ENCODE results near the gene NR3C2. TPM values are rescaled to one million over a fixed set of nuclear protein-coding genes. Genes with fewer than 3 reads are reported as not detected.
"Not testable (repeated sequence)": the region's sequence is repeated elsewhere in the genome, so short reads cannot be mapped to it uniquely, and the experiment has no call there.

The NR3C2 gene
- total RNA-seq, 2 donors from 2014 or later, result 18.4 to 23.8 TPM

DNA sequence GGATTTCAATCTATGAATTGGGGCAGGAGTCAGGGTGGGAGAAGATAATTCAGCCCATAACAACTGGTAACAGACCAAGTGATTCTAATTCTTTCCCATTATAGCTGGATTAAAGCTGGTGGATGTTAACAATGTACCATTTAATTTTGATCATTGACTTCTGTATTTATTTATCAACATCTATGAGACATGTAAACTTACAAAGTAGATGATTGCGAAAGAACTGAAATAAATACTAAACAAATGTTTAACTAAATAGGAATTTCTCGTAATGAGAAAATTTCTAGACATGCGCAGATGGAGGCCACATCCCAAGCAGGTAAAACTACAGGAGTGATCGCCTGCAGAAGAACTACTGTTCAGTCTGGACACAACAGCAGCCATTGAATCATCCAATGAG, 107.1 kb downstream of the NR3C2 start:
- no peak for ATAC-seq
- DNase-seq, result no peak
- intact Hi-C loops (cut with DNase I), result no loop called here

DNA sequence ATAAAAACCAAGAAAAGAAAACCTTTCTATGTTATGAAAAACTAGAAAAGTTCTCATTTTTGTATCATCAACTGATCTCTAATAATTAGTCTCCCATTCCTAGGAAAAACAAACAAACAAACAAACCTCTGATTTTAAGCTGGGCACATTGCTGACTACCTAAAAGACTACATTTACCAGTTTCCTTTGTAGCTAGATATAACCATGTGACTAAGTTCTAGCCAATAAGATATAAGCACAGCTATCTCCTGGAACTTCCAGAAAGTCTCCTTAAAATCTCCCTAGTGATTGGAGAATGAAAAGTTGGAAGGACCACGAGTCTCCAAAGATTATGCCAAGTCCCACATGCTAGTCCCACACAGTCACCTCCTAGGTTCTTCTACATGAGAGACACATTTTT, 108.9 kb downstream of the NR3C2 start:
- intact Hi-C loops (cut with DNase I), result no loop called here
- DNase-seq (no peak), ATAC-seq (no peak)

DNA sequence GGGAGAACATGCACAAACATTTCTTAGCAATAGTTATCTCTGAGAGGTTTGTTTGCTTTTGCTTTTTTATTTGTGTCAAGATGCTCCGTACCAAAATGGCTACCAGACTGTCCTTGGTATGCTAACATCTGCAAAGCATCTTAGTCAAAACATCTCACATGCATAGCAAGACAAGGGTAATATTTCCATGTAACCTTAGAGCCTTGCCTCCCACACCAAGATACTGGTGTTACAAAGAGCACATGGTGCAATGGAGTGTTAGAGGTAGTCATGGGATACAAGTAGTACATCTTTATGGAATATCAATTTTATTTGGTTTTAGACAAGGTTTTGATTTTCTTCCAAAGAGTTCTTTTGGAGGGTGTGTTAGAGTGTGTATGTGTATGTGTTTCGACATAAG, 109.7 kb downstream of the NR3C2 start:
- ATAC-seq (no peak), DNase-seq (no peak)
- intact Hi-C loops (cut with DNase I), result no loop called here

DNA sequence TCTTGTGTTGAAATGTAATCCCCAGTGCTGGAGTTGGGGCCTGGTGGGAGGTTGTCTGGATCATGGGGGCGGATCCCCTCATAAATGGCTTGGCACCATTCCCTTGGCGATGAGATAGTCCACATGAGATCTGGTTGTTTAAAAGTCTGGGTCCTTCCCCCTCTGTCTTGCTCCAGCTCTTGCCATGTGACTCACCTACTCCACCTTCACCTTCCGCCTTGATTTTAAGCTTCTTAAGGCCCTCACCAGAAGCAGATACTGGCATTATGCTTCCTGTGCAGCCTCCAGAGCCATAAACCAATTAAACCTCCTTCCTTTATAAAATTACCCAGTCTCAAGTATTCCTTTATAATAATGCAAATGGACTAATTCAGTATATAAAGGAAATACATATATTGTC, 111.5 kb downstream of the NR3C2 start:
- DNase-seq (no peak), ATAC-seq (no peak)
- intact Hi-C loops (cut with DNase I), result no loop called here

DNA sequence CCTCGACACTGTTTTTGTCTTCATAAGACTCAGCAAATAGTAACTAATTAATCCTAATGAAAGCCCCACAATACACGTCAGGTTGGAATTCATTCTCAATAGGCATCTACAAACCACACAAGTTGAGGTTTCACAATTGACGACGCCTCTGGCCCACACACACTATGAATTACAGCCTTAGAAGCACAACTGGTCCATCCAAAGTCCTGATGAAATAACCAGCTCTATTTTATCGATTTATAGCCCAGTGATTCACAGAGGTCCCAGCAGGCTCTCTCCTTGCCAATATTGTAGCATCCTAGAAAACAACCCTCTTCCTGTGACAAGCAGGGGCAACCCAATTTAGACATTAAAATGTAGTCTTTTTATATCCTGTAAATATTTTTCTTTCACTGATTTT, 112.1 kb downstream of the NR3C2 start:
- ATAC-seq, result no peak
- no peak for DNase-seq

DNA sequence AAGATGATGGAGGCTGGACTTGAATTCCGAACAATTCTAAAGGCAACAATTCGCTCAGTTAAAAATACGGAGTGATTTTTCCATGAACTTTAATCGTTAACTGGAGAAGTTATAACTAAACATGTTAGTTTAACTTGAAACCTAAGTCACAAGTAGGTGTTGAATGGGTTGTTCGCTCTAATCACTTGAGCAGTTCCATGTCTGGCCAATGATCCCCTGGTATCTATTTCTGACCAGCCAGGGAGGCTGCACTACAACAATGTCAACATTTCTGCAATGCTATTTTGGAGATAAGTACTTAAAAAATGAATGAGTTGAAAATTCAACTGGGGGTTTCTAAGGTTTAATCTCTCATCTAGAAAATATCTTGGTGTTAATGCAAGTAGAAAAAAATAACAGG, 112.5 kb downstream of the NR3C2 start:
- DNase-seq (no peak), ATAC-seq (no peak)
- intact Hi-C loops (cut with DNase I), result no loop called here

More for the DNA sequence above, 112.1 kb downstream of the NR3C2 start:
- intact Hi-C loops (cut with DNase I), result no loop called here

DNA sequence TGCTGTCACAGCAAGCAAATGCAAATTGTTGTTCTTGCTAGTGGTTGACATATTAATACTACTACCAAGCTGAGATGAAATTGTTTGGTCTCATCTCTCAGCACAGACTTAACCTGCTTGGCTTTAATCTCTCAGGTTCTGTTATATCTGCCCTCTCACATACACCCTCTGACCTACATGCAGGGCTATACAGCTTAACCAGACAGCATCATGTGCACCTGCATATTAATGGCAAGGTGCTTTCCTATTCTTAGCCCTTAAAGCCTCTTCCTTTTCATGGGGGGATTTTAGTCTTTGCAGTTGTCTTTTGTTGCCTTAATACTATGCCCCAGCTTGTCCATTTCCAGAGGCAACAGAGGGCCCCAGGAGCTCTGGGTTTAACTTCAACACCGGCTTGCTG, 114.5 kb downstream of the NR3C2 start:
- ATAC-seq (no peak), DNase-seq (no peak)
- intact Hi-C loops (cut with DNase I), result no loop called here

DNA sequence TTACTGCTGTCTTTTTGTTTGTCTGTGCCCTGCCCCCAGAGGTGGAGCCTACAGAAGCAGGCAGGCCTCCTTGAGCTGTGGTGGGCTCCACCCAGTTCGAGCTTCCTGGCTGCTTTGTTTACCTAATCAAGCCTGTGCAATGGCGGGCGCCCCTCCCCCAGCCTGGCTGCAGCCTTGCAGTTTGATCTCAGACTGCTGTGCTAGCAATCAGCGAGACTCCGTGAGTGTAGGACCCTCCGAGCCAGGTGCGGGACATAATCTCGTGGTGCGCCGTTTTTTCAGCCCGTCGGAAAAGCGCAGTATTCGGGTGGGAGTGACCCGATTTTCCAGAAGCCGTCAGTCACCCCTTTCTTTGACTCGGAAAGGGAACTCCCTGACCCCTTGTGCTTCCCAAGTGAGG, 118.9 kb downstream of the NR3C2 start:
- DNase-seq; ATAC-seq; intact Hi-C loops (cut with DNase I): not testable (repeated sequence)

DNA sequence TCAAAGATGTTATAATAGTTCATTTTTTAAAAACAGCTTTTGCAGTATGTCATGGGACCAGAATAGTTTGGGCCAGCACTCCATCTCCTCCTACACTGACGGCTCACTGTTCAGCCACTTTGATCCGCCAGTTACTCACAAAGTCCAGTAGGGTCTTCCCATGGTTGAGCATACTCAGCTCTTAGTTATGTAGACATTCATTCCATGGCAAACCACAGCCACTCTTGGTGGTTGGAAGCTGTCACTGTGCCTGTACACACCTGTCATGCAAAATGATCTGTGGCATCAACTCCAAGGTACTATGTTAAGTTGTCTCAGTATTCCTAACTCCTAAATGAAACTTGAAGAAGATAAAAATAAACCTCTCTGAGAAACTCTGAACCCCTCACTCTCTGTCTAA, 127.2 kb downstream of the NR3C2 start:
- ATAC-seq (peak in 1 of 2 donors; percentile 47), DNase-seq (no peak)
- intact Hi-C loops (cut with DNase I), result no loop called here

DNA sequence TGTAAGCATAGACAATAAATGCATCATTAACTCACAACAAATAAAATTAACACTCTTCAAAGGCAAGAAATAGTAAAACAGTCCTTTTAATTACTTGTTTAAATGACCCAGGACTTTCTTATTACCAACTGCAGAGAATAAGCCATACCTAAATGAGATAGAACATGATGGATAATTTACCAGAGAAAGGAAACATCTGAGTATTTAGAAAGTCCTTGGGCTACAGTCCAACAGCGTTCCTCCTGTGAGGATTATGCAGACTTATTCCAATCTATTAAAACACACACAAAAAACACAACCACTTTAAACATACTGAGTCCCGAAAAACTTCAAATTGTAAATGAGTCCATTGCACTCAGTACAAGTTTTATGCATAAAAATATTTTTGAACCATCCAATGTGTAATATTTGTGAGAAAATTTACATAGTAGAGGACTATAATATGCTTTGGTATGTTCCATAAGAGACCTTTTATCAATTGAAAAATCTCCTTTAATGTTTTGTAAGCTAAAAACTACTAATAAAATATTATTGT, 129.2 kb downstream of the NR3C2 start:
- no peak for ATAC-seq
- intact Hi-C loops (cut with DNase I), result no loop called here
- DNase-seq, result no peak

DNA sequence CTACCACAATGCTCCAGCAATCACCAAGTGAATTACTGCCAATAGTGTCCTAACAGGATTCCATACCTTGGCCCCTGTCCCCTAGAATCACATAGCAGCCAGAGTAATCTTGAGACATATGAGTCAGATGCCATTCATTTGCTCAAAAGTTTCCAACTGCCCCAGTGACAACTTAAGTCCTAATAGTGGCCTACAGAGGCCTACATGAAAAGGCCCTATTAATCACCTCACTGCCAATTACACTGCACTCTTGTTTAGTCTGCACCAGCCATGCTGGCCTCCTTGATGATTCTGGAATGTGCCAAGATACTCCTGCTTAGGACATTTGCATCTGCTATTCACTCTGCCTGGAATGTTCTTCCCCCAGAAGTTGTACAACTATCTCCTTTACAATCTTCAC, 130.7 kb downstream of the NR3C2 start:
- intact Hi-C loops (cut with DNase I), result no loop called here
- ATAC-seq (peak in 1 of 2 donors; percentile 42), DNase-seq (no peak)

DNA sequence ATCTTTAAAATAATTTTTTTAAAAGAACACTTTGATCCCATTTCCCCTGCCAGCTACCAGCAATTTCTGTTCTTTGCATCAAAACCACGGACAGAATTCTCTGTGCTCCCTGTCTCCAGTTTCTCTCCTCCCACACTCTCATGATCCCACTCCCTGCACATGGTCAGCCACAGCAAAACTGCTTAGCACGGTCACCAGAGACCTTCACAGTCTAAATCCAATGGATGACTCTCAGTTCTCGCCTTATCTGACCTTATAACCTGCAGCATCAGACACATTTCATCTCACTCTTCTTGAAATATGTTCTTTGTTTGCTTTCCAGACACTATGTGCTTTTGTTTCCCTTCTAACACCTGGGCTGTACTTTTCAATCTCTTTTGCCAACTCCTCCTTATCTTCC, 131.5 kb downstream of the NR3C2 start:
- DNase-seq (no peak), ATAC-seq (peak in 1 of 2 donors; percentile 54)
- intact Hi-C loops (cut with DNase I), result no loop called here

DNA sequence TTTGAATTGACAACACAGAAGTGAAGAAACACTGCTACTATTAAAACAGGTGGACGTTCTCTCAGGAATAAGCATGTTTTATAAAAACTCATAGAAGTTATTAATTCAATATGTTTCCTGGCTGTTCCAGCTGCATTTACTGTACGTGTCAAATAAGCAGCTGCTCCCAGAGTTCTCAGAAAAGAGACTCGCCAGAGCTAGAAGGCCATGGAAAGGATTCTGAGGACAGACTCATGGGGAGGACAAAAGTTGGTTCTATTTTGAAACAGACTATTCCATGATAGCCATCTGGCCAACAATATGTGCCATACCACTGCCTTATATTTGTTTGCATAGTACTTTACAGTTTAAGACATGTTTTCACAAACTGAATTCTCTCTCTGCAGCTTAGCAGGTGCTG, 136.5 kb downstream of the NR3C2 start:
- intact Hi-C loops (cut with DNase I), result no loop called here
- no peak for DNase-seq
- no peak for ATAC-seq

DNA sequence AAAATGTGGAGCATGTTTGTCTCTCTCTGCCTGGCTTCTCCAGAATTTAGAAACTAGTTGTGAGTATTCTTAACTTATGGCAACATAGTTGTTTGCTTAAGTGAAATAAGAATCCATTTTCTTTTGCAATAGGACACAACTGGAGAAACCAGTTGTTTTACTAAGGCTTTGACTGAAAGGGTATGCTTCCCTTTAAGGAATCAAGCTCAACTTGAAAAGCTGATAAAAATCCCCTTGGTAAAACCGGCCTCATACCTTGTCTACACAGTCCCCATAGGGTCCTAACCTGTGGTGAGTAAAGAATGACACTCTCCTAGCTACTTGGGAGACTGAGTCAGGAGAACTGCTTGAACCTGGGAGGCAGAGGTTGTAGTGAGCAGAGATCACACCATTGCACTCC, 139.8 kb downstream of the NR3C2 start:
- intact Hi-C loops (cut with DNase I), result no loop called here
- DNase-seq, result no peak
- no peak for ATAC-seq

DNA sequence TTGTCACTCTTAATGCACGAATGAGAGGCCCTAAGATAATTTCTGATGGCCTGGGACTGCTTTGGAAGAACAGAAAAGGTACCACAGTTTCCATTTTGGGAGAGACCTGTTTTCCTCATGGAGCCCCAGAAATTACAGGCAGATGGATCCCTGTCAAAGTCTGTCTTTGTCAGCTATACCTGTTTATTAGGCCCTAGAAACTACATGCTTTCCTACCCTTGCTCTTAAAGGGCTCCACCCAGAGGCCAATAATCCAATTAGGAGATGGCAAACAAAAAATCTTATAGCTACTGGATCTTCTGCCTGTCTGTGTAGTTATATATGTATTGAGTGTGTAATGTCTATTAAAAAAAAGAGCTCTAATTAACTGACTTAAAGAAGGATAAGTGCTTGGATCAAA, 141.3 kb downstream of the NR3C2 start:
- ATAC-seq, result no peak
- intact Hi-C loops (cut with DNase I), result no loop called here

DNA sequence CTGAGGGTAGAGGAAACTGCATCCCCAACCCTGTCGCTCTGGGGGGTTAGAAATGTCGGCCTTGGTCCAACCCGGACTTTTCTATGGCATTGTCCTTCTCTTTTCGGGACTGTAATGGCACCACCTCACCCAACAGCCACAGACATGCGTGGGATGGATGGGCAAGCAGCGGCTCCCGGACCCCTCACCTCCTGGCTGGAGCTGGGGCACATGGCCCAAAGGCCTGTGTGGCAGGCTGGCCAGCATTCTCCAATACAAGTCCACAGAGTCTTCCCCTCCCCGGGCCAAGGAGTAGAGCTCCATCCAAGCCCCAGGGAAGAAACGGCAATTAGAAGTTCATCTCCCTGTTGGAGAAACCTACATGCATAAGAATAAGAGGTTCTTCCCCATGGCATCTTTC, 142.9 kb downstream of the NR3C2 start:
- no peak for ATAC-seq
- DNase-seq, result no peak
- intact Hi-C loops (cut with DNase I), result no loop called here

More for the DNA sequence above, 141.3 kb downstream of the NR3C2 start:
- DNase-seq, result no peak

DNA sequence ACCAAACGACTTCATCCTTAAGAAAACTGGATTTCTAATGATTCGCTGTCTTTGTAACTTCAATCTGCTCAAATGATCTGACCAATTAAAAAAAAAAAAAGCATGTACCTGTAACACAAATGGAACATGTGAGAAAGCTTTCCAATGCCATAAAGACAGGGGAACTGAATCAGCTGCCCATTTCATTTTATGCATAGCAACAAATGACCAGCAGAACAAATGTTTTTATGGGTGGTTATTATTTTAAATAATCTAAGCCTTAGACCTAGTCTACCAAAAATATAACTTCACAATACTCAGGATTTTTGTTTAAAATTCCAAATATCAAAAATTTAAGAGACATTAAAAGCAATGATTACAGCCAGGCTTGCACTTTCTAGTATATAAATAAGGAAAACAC, 145.7 kb downstream of the NR3C2 start:
- DNase-seq (no peak), ATAC-seq (no peak)
- intact Hi-C loops (cut with DNase I), result no loop called here

DNA sequence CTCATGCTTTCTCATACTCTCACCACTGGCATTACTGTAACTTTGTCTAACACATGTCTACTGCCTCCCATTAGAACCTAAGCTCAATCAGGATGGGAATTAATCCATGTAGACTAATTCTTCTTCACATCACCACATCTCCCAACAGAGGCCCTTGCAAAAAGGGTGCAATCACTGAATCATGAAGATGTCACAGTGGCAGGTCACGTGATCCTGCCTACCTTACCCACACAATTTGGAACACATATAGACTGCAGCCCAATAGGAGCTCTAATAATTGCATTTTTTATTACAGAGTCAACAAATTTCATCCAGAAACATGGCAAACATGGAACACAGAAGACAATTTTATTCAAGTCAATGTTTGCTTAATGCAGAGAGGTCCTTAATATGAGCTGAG, 146.6 kb downstream of the NR3C2 start:
- ATAC-seq (no peak), DNase-seq (no peak)
- intact Hi-C loops (cut with DNase I), result no loop called here

DNA sequence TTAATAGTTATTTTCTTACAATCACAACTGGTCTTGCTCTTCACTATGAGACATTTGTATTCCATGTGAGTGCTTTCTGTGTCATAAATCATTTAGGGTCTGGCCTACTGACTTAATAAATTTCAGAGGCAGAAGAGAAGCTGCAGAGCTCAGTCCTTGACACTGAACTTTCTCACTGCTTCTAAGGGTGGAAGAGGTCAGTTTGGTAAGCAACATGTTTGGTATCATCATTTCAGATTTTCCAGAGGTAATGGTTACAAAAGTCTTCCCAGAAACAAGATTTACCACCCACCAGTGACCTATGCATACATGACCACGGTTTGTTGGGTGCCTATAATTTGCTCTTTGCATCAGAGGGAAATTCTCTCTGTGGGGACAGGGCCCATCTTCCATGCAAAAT, 148.6 kb downstream of the NR3C2 start:
- no peak for ATAC-seq
- intact Hi-C loops (cut with DNase I), result no loop called here
- DNase-seq, result no peak

DNA sequence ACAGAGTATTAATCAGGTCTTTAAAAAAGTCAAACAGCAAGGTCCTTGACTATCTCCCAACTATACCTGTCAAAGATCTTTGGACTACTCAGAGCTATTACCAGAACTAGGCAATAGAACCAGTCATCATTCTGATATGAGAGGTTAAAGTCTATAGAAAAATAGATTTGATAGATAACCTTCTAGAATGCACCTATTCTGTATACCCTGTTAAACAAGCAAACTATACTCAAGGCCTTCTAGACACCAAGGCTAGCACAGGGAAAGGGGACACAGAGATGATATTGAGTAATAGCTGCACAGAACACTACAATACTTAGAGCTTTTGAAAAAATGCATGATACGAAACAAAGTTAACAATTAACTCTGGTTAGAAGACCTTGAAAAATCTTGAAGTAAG, 149.5 kb downstream of the NR3C2 start:
- ATAC-seq, result no peak
- intact Hi-C loops (cut with DNase I), result no loop called here
- no peak for DNase-seq

DNA sequence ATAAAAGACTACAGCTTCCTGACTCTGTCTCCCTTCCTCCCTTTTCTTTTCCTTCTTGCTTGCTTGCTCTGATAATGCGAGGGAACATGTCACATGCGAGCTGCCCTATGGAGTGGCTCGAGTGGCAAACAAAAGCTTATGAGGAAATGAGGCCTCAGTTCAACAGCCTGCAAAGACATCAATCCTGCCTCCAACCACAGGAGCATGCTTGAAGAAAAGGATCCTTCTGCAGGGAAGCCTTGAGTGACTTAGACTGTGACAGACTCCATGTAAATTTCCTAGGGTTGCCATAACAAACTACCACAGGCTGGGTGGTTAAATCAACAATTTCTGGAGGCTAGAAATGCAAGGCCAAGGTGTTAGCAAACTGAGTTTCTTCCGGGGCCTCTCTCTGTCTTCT, 152.5 kb downstream of the NR3C2 start:
- DNase-seq, result no peak
- intact Hi-C loops (cut with DNase I), result loop anchor here in 1 of 2 donors (10.0 kb wide), 1 partner anchor 155 kb away; the partner anchor contains the start of gene NR3C2

DNA sequence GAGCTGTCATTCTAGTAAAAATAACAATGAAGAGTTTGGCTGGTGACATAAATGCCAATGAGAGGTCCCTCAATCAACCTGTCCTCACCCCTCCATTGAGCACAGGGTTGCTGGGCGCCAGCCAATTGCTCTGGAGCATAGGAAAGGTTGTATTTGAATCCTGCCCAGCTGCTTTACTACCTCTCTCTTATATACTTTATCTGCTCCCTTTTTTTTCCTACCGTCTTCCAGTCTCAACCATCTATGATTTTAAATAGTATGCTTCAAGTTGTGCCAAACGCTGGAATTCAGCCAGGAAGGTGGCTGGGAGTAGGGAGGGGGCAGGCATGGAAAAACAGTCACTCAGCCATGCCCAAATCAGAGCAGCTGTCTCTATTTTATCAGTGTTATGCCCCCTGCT, 153.8 kb downstream of the NR3C2 start:
- DNase-seq (peak; percentile 26), ATAC-seq (peak; percentile 42 to 44)
- intact Hi-C loops (cut with DNase I), result loop anchor here in 1 of 2 donors (10.0 kb wide), 1 partner anchor 156 kb away; the partner anchor contains the start of gene NR3C2

More for the DNA sequence above, 152.5 kb downstream of the NR3C2 start:
- no peak for ATAC-seq
